Measurements from ENCODE around the gene FBXW10B.
"Not testable (repeated sequence)": the region's sequence is repeated elsewhere in the genome, so short reads cannot be mapped to it uniquely, and the experiment has no call there.

FBXW10B gene, protein sequence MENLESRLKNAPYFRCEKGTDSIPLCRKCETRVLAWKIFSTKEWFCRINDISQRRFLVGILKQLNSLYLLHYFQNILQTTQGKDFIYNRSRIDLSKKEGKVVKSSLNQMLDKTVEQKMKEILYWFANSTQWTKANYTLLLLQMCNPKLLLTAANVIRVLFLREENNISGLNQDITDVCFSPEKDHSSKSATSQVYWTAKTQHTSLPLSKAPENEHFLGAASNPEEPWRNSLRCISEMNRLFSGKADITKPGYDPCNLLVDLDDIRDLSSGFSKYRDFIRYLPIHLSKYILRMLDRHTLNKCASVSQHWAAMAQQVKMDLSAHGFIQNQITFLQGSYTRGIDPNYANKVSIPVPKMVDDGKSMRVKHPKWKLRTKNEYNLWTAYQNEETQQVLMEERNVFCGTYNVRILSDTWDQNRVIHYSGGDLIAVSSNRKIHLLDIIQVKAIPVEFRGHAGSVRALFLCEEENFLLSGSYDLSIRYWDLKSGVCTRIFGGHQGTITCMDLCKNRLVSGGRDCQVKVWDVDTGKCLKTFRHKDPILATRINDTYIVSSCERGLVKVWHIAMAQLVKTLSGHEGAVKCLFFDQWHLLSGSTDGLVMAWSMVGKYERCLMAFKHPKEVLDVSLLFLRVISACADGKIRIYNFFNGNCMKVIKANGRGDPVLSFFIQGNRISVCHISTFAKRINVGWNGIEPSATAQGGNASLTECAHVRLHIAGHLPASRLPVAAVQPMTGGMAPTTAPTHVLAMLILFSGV

DNA sequence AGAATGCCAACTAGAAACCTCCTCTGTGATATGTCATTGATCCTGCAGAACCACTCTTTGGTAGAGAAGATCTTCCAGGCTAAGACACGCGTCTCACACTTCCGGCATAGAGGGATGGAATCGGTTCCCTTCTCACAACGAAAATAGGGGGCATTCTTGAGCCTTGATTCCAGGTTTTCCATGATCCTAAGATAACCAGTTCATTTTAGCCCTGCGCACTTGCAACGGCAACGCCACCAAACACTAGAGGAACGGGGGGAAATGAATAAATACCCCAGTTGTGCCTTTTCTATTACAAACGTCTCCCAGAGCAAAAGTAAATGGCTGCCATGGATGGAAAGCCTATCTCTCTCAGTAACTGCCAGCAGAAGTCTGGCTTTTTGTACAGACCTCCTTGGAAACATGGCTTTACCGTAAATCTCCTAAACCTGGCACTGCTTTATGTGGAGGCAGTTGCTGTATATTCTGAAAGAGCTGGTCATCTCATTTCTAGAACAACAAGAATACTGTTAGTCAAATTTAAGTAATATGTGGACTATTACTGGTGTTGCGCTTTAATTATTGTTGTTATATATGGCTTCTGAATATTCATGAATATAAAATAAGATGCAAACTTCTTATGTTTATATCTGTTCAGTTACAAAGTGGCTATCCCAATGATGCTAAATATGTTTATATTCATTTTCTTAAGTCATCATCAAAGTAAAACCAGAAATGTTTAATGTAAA is at the start of gene FBXW10B:
FBXW10B (minus strand) TSS at position 374 of the 728 bp plus-strand sequence; CDS start at position 182, 192 bp downstream.
- DNase-seq: not testable (repeated sequence)

DNA sequence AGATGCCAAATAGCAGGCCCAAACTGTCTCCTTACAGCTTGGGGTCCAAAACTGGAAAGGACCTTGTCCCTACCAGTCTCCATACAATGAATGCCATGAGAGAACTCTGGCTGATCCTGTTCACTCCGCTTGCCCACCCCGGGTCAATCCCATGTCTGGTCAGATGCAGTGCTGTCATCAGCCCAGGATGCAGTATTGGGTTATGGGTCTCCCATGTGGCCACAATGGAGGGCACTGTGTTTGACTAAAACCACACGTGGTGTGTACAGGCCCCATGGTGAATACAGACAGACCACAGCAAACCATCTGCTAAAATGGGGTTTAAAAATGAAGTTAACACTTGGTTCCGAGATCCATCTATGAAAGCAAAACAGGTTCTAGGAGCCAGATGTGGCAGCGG is 44.2 kb upstream of the FBXW10B start:
- no peak for DNase-seq

DNA sequence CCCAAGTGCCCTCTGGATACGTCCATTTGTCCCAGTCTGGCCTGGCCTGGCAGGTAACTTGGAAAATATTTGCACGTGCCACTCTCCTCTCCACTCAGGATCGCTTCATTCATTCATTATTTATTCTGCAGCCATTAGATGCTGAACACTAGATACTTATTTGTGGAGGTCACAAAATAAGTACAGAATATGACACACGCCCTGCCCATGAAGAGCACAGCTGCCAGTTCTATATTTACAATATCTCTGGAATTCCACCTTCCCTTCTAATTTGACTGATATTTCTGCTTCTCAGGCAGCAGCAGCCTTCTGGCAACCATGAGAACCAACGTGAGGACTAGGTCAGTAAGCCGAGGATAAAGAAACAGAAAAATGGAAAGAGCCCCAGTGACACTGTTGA is 43.7 kb upstream of the FBXW10B start:
- DNase-seq: no peak

DNA sequence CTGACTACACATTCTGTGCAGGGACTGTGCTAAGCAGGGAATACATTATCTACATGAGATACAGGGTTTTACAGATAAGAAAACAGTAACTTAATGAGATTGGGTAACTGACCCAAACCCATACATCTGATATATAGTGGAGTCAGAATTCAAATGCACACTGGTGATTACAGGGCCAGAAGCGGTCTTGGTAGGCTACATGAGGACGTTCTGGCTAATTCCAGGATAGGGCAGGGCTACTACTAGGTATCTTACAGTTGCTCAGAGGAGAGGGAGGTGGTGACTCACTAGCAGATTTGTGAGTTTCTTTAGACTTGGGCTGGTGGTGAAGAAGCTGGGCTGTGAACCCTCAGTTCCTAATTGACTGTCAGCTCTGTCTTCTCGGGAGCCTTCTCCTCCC is 43.2 kb upstream of the FBXW10B start:
- DNase-seq: no peak

DNA sequence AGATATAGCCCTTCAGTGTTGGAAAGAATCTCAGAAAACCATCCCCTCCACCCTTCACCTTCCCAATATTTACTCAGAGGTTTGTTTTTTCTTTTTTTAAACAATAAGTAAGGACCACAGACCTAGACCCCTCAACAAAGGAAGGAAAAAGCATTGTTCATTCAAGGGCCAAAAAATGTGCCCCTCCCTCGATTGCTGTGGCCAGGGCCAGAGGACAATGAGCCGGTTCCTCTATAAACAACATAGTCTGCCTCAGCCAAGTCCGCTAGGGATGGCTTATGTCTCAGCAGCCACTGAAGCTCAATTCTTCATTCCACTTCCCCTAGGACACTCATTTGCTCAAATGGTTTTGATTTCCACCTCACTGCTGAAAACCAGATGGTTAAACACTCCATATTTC is 40.6 kb upstream of the FBXW10B start:
- no peak for DNase-seq

DNA sequence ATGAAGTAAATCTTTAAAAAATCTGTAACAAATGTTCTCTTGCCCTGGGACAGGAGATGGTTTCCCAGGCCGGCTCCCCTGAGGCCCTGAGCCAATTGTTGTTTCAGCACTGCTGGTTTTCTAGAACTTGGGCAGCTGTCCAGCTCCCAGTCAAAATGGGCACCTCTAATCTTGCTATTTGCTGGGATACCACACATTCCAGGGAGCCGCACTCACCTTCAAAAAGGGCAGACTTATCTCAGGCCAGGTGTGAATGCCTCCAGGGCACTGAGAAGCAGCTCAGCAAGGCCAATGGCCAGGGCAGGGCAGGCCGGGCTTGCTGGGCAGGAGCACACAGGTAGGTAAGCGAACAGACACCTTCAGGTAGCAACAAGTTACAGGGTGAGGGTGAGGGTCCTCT is 40.2 kb upstream of the FBXW10B start:
- no peak for DNase-seq

DNA sequence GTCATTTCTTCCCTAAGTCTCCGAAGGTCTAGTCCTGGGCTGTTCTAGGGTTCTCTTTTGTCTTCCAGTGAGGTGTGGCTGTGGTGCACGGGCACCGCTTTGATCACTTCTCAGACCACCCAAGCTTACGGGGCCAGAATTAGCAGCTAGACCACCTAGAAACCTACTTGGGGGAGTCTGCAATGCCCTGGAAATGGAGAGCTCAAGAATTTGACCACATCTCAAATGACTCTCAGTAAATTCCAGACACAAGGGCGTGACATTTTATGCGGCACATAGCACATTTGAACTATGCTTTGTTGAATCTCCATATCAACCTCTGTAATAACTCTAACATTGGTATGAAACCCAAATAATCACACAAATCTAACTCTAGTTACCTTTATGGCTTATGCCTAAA is 39.7 kb upstream of the FBXW10B start:
- DNase-seq: no peak

DNA sequence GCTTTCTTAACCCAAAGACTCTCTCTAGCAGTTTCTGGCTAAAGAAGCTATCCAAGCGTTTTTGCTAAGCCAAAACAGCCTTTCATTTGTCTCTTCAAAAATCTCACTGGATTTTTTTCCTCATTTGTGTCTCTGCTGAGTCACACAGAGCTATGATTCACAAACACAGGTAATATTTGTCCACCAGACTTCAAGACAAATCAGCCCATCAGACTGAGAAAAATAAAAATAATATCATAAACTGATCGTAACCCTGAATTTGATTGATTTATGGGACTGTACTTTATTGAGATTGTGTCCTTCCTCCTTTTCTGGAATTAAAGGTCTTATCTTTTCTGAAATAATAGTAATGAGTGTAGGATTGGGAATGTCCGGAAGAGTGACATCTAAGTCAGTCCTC is 38.8 kb upstream of the FBXW10B start:
- no peak for DNase-seq

DNA sequence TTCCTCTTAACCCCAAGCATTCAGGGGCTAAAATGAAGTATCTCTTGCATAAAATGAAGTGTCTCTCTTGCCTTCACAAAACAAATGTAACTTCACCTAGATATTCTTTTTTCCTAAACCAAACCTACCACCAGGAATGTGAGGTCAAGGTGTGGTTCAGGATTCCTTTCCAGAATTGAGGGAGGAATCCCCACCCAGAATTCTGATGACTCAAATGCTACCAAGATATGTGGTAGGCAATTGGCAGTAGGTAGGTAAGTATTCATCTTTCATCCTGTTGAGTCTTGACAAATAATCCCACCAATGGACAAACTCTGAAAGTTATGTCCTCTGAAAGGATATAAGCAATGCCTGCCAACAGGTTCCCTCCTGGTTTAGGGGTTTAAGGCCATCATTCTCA is 38.4 kb upstream of the FBXW10B start:
- DNase-seq: no peak

DNA sequence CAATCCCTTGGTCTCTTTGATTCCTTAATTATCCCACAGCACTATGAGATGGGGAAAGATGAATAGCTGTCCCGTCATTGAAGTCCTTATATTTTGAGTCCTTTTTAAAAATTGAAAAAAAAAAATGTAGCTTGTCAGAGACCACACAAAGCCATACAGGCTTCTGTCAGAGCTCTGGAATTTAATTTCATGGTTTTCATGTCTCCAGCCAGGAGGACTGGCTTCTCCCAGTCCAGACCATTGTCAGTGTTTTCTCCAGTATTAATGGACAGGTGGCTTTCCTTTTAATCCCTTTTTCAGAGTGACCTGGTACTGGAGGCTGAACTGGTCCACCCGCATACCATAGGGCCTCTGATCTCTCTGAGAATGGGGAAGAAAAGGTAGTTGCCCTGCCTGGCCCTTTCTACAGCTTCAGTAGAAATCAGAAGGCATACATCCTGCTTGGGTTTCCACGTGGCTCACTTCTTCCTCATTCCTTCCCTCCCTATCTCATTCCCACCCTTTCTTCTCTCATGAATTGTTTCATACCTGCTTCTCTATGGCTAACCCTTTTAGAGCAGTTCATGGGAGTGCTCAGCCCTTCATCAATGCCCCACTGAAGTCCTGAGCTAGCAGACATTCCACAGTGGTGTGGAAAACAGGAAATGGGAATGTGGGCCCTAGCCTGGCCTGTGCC is 35.5 kb upstream of the FBXW10B start:
- no peak for DNase-seq

DNA sequence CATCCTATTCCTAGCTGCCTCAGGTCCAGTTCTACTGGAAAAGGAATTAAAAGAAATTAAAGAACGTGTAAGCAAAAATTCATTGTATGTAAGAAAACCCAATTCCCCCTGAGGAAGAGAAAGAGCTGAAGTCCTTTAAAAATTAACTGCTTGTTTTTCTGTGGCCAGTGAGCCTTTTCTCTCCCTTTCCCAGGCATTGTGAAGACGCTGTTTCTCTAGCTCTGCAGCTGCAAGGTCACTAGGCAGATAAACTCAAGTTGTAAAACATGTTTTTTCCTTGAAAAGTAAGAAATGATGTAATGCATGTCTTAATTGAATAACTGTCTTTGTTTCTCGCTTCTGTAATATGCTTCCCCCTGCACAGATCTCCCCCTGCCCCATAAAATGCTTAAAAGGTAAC is 34.9 kb upstream of the FBXW10B start:
- DNase-seq: not testable (repeated sequence)

DNA sequence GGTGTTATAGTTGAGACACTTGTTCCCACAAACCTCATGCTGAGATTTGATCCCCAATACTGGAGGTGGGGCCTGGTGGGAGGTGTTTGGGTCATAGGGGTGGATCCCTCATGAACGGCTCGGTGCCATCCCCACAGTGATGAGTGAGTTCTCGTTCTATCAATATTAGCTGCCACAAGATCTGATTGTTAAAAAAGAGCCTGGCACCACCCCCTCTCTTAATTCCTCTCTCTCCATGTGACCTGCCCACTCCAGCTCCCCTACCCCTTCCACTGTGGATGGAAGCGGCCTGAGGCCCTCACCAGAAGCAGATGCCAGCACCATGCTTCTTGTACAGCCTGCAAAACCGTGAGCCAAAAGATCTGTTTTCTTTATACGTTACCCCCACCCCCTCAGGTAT is 33.5 kb upstream of the FBXW10B start:
- DNase-seq: no peak

DNA sequence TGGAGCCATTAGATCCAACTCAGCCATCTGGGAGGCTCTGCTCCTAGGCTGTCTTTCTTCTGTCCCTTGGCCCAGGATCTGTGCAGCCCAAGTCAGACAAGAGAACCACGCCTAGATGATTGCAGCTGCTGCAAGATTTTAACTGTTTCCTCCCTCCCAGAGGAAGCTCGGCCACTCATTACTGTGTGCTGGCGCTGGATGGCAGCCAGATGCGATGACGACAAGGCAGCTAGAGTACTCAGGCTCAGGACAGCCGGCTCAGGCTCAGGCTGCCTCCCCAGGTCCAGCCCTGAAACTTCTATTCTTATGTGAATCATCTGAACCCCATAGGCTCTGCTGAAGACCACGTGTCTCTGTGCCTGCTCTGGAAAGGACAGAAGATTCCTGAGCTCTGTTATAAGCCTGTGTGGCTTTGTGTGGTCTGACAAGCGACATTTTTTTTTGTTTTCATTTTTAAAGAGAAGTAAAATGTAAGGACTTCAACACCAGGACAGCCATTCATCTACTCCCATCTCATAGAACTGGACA is 32.1 kb upstream of the FBXW10B start:
- DNase-seq: peak; percentile 22

DNA sequence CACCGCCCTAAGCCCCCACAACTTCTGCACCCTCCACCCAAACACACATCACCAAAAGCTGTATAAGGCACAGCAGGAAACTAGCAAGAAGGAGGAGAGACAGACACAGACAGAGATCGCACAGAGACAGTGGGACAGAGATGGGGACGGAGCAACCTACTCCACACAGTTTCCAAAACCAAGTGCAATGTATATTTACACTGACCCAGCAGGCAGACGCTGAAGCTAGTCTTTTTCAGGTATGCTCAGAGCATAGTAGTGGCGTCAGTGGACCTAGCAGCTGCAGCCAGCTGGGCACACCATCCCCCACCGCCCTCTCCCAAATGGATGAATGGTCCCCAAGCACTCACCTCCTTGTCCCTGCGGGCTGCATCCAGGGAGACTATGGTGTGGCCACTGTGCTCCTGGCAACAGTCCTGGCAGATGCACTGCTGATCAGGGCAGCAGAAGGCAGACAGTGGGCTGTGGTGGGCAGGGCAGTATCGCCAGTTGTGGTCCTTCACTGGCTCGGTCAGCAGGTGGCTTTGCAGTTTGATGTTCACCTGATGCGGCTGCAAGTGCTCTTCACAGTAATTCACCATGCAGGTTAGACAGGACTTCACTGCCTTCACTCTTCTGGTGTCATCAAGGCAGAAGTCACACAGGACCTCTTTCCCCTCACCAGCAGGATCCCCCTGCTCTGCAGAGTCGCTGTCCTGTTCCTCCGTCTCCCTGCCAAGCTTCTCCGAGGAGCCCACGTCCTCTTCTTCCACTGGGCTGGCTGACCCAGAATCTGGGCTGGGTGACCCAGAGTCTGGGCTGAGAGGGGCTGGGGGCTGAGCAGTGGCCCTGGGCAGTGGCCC is 31.5 kb upstream of the FBXW10B start:
- no peak for DNase-seq

DNA sequence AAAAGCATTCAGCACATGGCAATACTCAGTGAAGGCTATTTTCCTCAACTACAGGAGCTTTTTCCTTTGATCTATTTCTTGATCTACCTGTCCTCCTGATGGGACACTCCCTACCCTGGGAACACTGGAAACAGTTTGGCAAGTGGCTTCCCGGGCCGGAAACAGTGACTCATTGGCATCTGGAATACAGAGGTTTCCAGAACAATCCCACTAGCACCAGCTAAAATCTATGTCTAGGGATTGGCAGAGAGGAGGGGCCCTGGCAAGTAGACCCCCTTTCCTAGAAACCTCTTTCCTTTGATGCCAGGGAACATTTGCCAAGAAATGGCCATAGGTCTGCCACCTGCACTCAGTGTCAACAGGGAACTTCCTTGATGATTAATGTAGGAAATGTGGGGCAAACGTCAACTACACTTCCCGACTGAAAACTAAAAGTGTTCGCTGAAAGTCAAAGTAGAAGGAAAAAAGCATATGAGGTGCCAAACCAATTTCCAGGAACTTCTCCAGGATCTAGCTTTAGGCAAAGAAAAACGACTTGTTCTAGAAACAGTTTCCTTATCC is 30.4 kb upstream of the FBXW10B start:
- no peak for DNase-seq

DNA sequence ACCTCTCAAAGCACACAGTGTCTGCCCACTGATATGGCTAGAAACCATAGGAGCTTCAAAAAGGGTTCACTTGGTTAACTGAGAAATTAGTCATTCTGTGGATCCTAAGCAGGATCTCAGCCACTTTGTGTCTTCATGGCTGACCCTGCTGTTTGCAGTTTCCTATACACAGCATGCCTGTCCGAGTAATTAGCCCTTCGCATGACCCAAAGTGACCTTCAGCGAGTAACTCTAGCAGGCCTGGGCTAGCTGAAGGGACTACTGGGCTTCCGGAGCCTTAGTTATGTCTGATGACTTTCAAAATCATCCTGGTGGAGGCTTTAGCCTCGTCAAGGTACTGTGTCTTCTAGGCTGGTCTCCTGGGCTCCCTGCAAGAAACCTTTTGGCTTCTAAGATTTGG is 28.9 kb upstream of the FBXW10B start:
- no peak for DNase-seq

DNA sequence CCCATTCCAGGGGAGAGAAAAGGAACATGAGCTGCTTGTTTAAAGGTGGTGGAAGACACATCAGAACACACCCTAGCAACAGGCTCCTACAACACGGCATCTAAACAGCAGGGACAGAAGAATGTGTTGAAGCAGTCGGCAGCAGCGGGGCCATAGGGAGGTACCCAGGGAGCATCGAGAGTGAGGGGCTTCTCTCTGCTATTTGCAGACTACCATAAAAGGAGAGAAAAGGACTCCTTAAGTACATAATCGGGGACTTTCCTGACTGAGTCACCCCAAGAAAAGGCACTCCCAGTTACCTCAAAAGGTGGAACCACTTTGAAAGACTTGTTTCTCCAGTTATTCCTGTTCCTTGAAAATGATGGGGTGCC is 26.4 kb upstream of the FBXW10B start:
- DNase-seq: not testable (repeated sequence)

DNA sequence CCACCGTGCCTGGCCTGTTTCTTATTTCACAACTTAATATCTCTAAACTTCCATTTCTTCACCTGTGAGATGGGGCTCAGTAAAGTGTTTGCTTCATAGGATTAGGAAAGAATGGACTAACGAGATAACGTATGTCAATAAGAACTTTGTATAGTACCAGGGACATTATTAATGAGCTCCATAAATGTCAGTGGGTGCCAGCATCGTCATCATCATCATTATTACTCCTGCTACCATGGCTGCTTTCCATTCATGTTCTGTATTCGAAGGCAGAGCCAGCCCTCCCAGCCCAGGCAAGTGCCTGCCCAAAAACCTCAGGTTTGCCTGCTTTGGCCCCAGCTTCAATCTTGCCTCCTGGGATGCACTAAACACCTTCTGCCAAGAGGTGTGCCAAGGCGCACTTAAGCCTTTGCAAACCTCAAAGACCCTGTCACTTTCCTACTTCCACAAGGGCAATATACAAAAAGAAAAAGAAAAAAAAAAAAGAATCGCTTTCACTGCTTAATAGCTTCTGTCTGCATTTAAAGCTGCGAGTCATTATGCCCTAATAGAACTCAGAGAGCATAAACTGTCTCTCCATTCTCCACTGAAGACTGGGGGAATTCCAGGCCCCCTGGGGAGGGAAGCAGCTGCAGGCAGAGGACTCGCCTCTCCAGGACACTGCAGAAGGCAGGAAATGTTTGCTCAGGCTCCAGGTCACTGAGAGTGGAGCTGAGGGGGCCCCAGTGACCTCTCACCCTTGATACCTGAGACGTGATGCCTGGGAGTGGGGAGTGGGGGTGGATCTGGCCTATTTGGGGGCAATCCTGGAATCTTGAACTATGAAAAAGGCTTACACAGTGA is 25.8 kb upstream of the FBXW10B start:
- DNase-seq: not testable (repeated sequence)

DNA sequence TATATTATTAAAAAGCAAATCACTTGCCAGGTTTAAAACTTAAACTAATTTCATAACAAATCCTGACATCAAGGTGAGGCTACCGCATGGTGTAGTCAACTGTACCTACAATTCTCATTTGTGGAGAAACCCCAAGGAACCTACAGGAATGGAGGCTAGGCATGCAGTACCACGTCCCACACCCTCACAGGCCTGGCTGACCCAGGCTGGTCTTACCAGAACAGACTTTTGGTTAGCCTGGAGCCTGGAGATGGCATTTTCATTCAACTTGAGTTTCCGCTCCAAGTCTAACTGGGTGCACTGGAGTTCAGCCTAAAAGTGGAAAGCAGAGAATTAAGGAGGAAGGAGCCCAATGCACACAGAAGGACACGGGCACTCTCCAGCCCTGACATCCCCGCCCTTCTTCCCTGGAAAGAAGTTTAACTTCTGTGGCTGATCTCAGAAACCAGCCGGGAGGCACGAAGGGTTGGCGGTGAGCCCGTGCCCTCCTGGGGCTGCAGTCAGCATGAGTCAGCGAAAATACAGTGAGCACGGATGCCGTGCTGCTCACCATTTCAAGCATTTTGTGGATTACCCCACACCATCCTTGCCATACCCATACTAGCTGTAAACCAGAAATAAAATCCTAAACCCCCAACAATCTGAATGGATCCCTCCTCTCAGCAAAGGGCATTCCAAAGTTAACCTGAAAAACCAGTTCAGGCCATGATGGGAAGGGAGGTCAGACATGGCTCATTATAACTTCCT is 23.2 kb upstream of the FBXW10B start:
- DNase-seq: not testable (repeated sequence)

DNA sequence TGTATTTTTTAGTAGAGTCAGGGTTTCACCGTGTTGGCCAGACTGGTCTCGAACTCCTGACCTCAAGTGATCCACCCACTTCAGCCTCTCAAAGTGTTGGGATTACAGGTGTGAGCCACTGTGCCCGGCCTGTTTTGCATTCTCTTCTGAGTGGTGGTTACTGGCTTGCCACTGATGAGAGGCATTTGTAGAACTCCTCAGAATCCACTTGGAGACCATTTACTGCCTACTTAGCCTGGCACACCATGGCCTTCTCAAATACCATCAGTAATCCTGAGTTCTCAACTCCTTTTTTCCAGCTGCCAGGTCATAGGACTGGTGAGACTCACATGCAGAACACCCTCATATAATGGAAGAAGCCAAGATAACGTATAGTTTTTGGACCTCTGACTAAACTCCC is 22.5 kb upstream of the FBXW10B start:
- DNase-seq: not testable (repeated sequence)

Measured in NCI-H1436 treated with DMSO at 0.1 percent for 48 hours (cell line).